Measurements from ENCODE around the gene NSMCE1.

Gene NSMCE1

GRCh38 chr16:27304102-27304501 is 35.5 kb upstream of the NSMCE1 start:
- ATAC-seq (ENCODE audit: insufficient read depth, low read depth), result no peak
- H3K27me3 ChIP-seq (ENCODE audit: insufficient read depth, low read length, poor library complexity), result no peaks in the 10 kb centered on the region
- no peaks in the 10 kb centered on the region for H4K20me1 ChIP-seq (ENCODE audit: insufficient read depth, low read length)
- H3K9me3 ChIP-seq (ENCODE audit: insufficient read depth, low read length, severe bottlenecking), result no peaks in the 10 kb centered on the region
- H3K9ac ChIP-seq (ENCODE audit: low read depth, low read length), result no peak overlapping the region
- H3K4me2 ChIP-seq (ENCODE audit: insufficient read depth, low read length), result no peak overlapping the region
- H3K27ac ChIP-seq (ENCODE audit: low read length), result no peak overlapping the region
- no peak overlapping the region for H2AFZ ChIP-seq (ENCODE audit: low read depth, low read length)
- no peak for DNase-seq
- no peaks in the 10 kb centered on the region for H3K79me2 ChIP-seq (ENCODE audit: insufficient read depth, low read length)
- H3K4me1 ChIP-seq (ENCODE audit: insufficient read depth, low read length), result no peaks in the 10 kb centered on the region
- H3K4me3 ChIP-seq (ENCODE audit: low read depth in 1 of 2, low read length in 2 of 2), result no peak overlapping the region
- no peaks in the 10 kb centered on the region for H3K36me3 ChIP-seq (ENCODE audit: insufficient read depth, low read length)
- TF ChIP-seq CTCF (IDR thresholded peaks at IDR 0.05; ENCODE audit: borderline replicate concordance, extremely low read depth, low read length, poor library complexity, severe bottlenecking) (no peak), EZH2 (IDR thresholded peaks at IDR 0.05; ENCODE audit: borderline replicate concordance, low read depth, low read length, severe bottlenecking) (no peak)

GRCh38 chr16:27303256-27304100 is 34.9 kb upstream of the NSMCE1 start:
- H3K9me3 ChIP-seq (ENCODE audit: insufficient read depth, low read length, severe bottlenecking), result no peaks in the 10 kb centered on the region
- no peak overlapping the region for H3K4me2 ChIP-seq (ENCODE audit: insufficient read depth, low read length)
- DNase-seq (no peak), ATAC-seq (ENCODE audit: insufficient read depth, low read depth) (no peak)
- H3K4me1 ChIP-seq (ENCODE audit: insufficient read depth, low read length), result no peaks in the 10 kb centered on the region
- H3K4me3 ChIP-seq (ENCODE audit: low read depth in 1 of 2, low read length in 2 of 2), result no peak overlapping the region
- no peaks in the 10 kb centered on the region for H4K20me1 ChIP-seq (ENCODE audit: insufficient read depth, low read length)
- no peak overlapping the region for H3K9ac ChIP-seq (ENCODE audit: low read depth, low read length)
- H3K79me2 ChIP-seq (ENCODE audit: insufficient read depth, low read length), result no peaks in the 10 kb centered on the region
- no peak overlapping the region for H3K27ac ChIP-seq (ENCODE audit: low read length)
- H3K36me3 ChIP-seq (ENCODE audit: insufficient read depth, low read length), result no peaks in the 10 kb centered on the region
- no peak overlapping the region for H2AFZ ChIP-seq (ENCODE audit: low read depth, low read length)
- no peaks in the 10 kb centered on the region for H3K27me3 ChIP-seq (ENCODE audit: insufficient read depth, low read length, poor library complexity)
- TF ChIP-seq CTCF (IDR thresholded peaks at IDR 0.05; ENCODE audit: borderline replicate concordance, extremely low read depth, low read length, poor library complexity, severe bottlenecking), result no peak
- TF ChIP-seq EZH2 (IDR thresholded peaks at IDR 0.05; ENCODE audit: borderline replicate concordance, low read depth, low read length, severe bottlenecking), result no peak

- no peaks in the 10 kb centered on the region for H3K79me2 ChIP-seq (ENCODE audit: insufficient read depth, low read length)
- H3K4me2 ChIP-seq (ENCODE audit: insufficient read depth, low read length), result no peak overlapping the region
- no peaks in the 10 kb centered on the region for H3K4me1 ChIP-seq (ENCODE audit: insufficient read depth, low read length)
- ATAC-seq (ENCODE audit: insufficient read depth, low read depth) (no peak), DNase-seq (no peak)
- H4K20me1 ChIP-seq (ENCODE audit: insufficient read depth, low read length), result no peaks in the 10 kb centered on the region
- H3K9ac ChIP-seq (ENCODE audit: low read depth, low read length), result no peak overlapping the region
- H3K9me3 ChIP-seq (ENCODE audit: insufficient read depth, low read length, severe bottlenecking), result no peaks in the 10 kb centered on the region
- no peaks in the 10 kb centered on the region for H3K27me3 ChIP-seq (ENCODE audit: insufficient read depth, low read length, poor library complexity)
- no peak overlapping the region for H3K4me3 ChIP-seq (ENCODE audit: low read depth in 1 of 2, low read length in 2 of 2)
- no peaks in the 10 kb centered on the region for H3K36me3 ChIP-seq (ENCODE audit: insufficient read depth, low read length)
- no peak for TF ChIP-seq CTCF (IDR thresholded peaks at IDR 0.05; ENCODE audit: borderline replicate concordance, extremely low read depth, low read length, poor library complexity, severe bottlenecking)
- no peak for TF ChIP-seq EZH2 (IDR thresholded peaks at IDR 0.05; ENCODE audit: borderline replicate concordance, low read depth, low read length, severe bottlenecking)
- H3K27ac ChIP-seq (ENCODE audit: low read length), result no peak overlapping the region
- no peak overlapping the region for H2AFZ ChIP-seq (ENCODE audit: low read depth, low read length)
These were observed 33.6 kb upstream of the NSMCE1 start for GRCh38 chr16:27302126-27302525.
